HepG2 (cell line): ENCODE data around the gene NUP107. TPM values are rescaled to one million over a fixed set of nuclear protein-coding genes. Genes with fewer than 3 reads are reported as not detected.

Experiments
- ATAC-seq: fragments of 200-7000 bp; cut with Tn5 transposase; 3 replicates; pipeline ENCODE4 v1.9.1; 2020; ENCODE audit warnings: mild to moderate bottlenecking, moderate library complexity
- BruUV-seq: library from RNA; stranded (reverse); fragments of 400-500 nt; replicated peaks from 2 replicates; lab custom pipeline; 2021; lab: Mats Ljungman, UMichigan
- CTCF ChIA-PET: fragments of 300-600 bp; formaldehyde crosslinking; extraction: SDS; loops from one replicate; lab custom pipeline; 2021; ENCODE audit warnings: low total read pairs, inconsistent platforms, low intra/inter-chr PET ratio; lab: Yijun Ruan, JAX
- POLR2A ChIA-PET: fragments of 350-600 bp; sonication (Branson Sonifier 250); formaldehyde crosslinking; loops from one replicate; lab custom pipeline; 2020; ENCODE audit warnings: antibody characterized with exemption, inconsistent platforms; lab: Yijun Ruan, JAX
- DNase-seq: peaks from one replicate; pipeline ENCODE4 v3.0.0-alpha.2; 2015; ENCODE audit warnings: low spot score
- FAIRE-seq: peaks from 3 replicates; lab custom pipeline; 2011; peaks lifted over from hg19 to GRCh38; lab: Jason Lieb, UNC
- H2AFZ ChIP-seq: one replicate; pipeline ENCODE4 v1.6.1; 2011; ENCODE audit warnings: low read length, inconsistent platforms
- H3K27ac ChIP-seq: fragments of 300-600 bp; 3 replicates; pipeline ENCODE4 v1.8.0; 2011; ENCODE audit warnings: mixed run types, mild to moderate bottlenecking, mixed read lengths, low read length, inconsistent platforms; ENCODE audit not compliant: insufficient read depth; ENCODE audit errors: extremely low read length
- H3K27me3 ChIP-seq, 2 experiments: fragments of 200-600 bp in 1 of 2; 2 replicates in 1 of 2; 3 replicates in 1 of 2; pipeline versions ENCODE4 v1.6.0 to v1.8.0; 2011; ENCODE audit warnings: low read length in 2 of 2, mild to moderate bottlenecking in 2 of 2, moderate library complexity in 2 of 2, inconsistent platforms in 1 of 2; ENCODE audit not compliant: insufficient read depth in 2 of 2, control insufficient read depth in 1 of 2
- H3K36me3 ChIP-seq, 2 experiments: fragments of 200-600 bp in 1 of 2; replicated peaks in 1 of 2; 2 replicates in 1 of 2; 3 replicates in 1 of 2; pipeline versions ENCODE4 v1.5.1 to v1.8.0; 2011; ENCODE audit warnings: low read length in 2 of 2, inconsistent platforms in 1 of 2; ENCODE audit not compliant: insufficient read depth in 2 of 2, control insufficient read depth in 1 of 2
- H3K4me1 ChIP-seq: 2 replicates; pipeline ENCODE4 v1.5.1; 2012; ENCODE audit warnings: low read length, inconsistent platforms; ENCODE audit not compliant: insufficient read depth
- H3K4me2 ChIP-seq: 2 replicates; pipeline ENCODE4 v1.6.0; 2011; ENCODE audit warnings: low read depth, low read length, inconsistent platforms
- H3K4me3 ChIP-seq, 3 experiments: fragments of 200-600 bp in 1 of 3; sonication (generic), shearing (Covaris generic) in 1 of 3; replicated peaks in 1 of 3; 2 replicates each; pipeline ENCODE4 v1.5.1; 2011 to 2016; ENCODE audit warnings: low read length in 3 of 3, inconsistent platforms in 2 of 3, low read depth in 2 of 3, mild to moderate bottlenecking in 2 of 3, control low read depth in 1 of 3, mixed read lengths in 1 of 3; ENCODE audit not compliant: insufficient read depth in 1 of 3
- H3K79me2 ChIP-seq: one replicate; pipeline ENCODE4 v1.6.1; 2011; ENCODE audit warnings: low read length, inconsistent platforms; ENCODE audit not compliant: insufficient read depth
- H3K9ac ChIP-seq: 2 replicates; pipeline ENCODE4 v1.6.0; 2011; ENCODE audit warnings: mild to moderate bottlenecking, low read depth, low read length, inconsistent platforms; ENCODE audit not compliant: insufficient read depth
- H3K9me3 ChIP-seq: 2 replicates; pipeline ENCODE4 v1.5.1; 2012; ENCODE audit warnings: mild to moderate bottlenecking, low read length
- H4K20me1 ChIP-seq: 2 replicates; pipeline ENCODE4 v1.6.0; 2011; ENCODE audit warnings: inconsistent platforms, mild to moderate bottlenecking, low read length, moderate library complexity; ENCODE audit not compliant: insufficient read depth
- KMT2B ChIP-seq: IDR thresholded peaks from 2 replicates; pipeline ENCODE4 v1.6.1; 2016; ENCODE audit warnings: missing genetic modification reagents, missing compliant biosample characterization
- MED13 ChIP-seq: sonication (generic); formaldehyde crosslinking; IDR thresholded peaks from 2 replicates; pipeline ENCODE4 v1.5.0; 2020; ENCODE audit warnings: missing genetic modification reagents
- MXD4 ChIP-seq: IDR thresholded peaks from 2 replicates; pipeline ENCODE4 v1.6.1; 2016; ENCODE audit warnings: mild to moderate bottlenecking, missing biosample characterization, missing genetic modification reagents
- NFE2L1 ChIP-seq: sonication (generic); formaldehyde crosslinking; IDR thresholded peaks from 2 replicates; pipeline ENCODE4 v1.4.0; 2020; ENCODE audit warnings: missing genetic modification reagents, mild to moderate bottlenecking, borderline replicate concordance
- POLR2G ChIP-seq: fragments of 200-400 bp; formaldehyde crosslinking; IDR thresholded peaks from 2 replicates; pipeline ENCODE4 v1.6.1; 2018; ENCODE audit warnings: mild to moderate bottlenecking, low read depth, low read length, moderate library complexity
- SMAD3 ChIP-seq: sonication (generic); formaldehyde crosslinking; IDR thresholded peaks from 2 replicates; pipeline ENCODE4 v1.4.0; 2020; ENCODE audit warnings: missing genetic modification reagents
- ZMAT3 ChIP-seq: sonication (generic); formaldehyde crosslinking; conservative IDR thresholded peaks from 2 replicates; pipeline ENCODE4 v1.7.0; 2021; ENCODE audit warnings: missing genetic modification reagents
- ZNF260 ChIP-seq: sonication (generic); formaldehyde crosslinking; IDR thresholded peaks from 2 replicates; pipeline ENCODE4 v1.4.0; 2020; ENCODE audit warnings: missing genetic modification reagents, low read depth, mild to moderate bottlenecking, borderline replicate concordance
- ZNF275 ChIP-seq: sonication (generic); formaldehyde crosslinking; IDR thresholded peaks from 2 replicates; pipeline ENCODE4 v1.8.0; 2022; ENCODE audit warnings: missing genetic modification reagents, mild to moderate bottlenecking, inconsistent platforms, borderline replicate concordance
- ZSCAN9 ChIP-seq: IDR thresholded peaks from 2 replicates; pipeline ENCODE4 v1.6.1; 2016; ENCODE audit warnings: borderline replicate concordance
- WGBS: methylation state at CpG from one replicate; pipeline ENCODE4 v1.1.6; 2017; ENCODE audit warnings: low lambda C conversion rate; 5-methylcytosine and 5-hydroxymethylcytosine counted together
- in situ Hi-C: cut with HindIII; loops from 2 replicates; pipeline ENCODE4 v1.10.0; 2017; ENCODE audit warnings: low pct_unique_long_range_greater_than_20kb; ENCODE audit not compliant: extremely low pct_ligation_motif_present
- intact Hi-C: fragments of 100-400 bp; cut with micrococcal nuclease; formaldehyde crosslinking; loops from one replicate; pipeline ENCODE4 v1.10.0; 2022; ENCODE audit not compliant: unreplicated experiment
- polyA plus RNA-seq, 8 experiments: library from polyadenylated mRNA; depleted of rRNA in 3 of 8; stranded (reverse) in 7 of 8; unstranded in 1 of 8; fragments of >200 nt; fragmentation: Illumina TruSeq in 4 of 8; extraction: Trizol in 4 of 8; gene quantifications; 2 replicates each; pipeline versions ENCODE4 v1.2.1 to v1.2.3, GENCODE V29; 2011 to 2016; ENCODE audit warnings: low read depth in 4 of 8, missing spikeins in 1 of 8, mixed read lengths in 1 of 8; ENCODE audit not compliant: insufficient read depth in 1 of 8
- total RNA-seq, 5 experiments: library from RNA; depleted of rRNA; stranded (reverse); fragments of >200 nt; fragmentation: Illumina TruSeq; extraction: Trizol; gene quantifications; 2 replicates each; pipeline ENCODE4 v1.2.3, GENCODE V29; 2016; ENCODE audit warnings: low read depth in 1 of 5

NUP107 gene
- total and polyA plus RNA-seq, 2 of the 13 experiments (the other 11 are each of a cell fraction or from before 2014, with no cell fraction given): 54.7 to 100 TPM

- 97% methylated on average over 7 of the region's 7 CpGs for WGBS
- BruUV-seq: TSS peak; percentile 15
- in situ Hi-C loops: no loop called here
These were observed 74.1 kb downstream of the NUP107 start for GRCh38 chr12:68760806-68761441.

GRCh38 chr12:68761442-68761812, 74.6 kb downstream of the NUP107 start:
- no peaks in the 10 kb centered on the region for H3K9me3 ChIP-seq
- intact Hi-C loops: no loop called here
- no peak overlapping the region for H3K27ac ChIP-seq
- in situ Hi-C loops: no loop called here
- no peak for DNase-seq
- TF ChIP-seq KMT2B (CRISPR knock-in tag) (no peak), ZNF275 (CRISPR knock-in tag) (no peak), POLR2G (0 out of 2 replicates have a peak, but pooled peaks have one; percentile 29), ZSCAN9 (CRISPR knock-in tag) (no peak), MED13 (CRISPR knock-in tag) (no peak), NFE2L1 (CRISPR knock-in tag) (no peak), ZMAT3 (CRISPR knock-in tag) (no peak), MXD4 (no peak), SMAD3 (no peak)
- no peak overlapping the region for H2AFZ ChIP-seq
- no TSS peak for BruUV-seq
- ChIA-PET POLR2A (interaction anchor here (1.7 kb wide), 1 partner anchor 26 kb away, joined by 4 read pairs; no protein-coding TSS in a partner anchor), CTCF (no interaction called here)
- no peak overlapping the region for H3K9ac ChIP-seq
- H4K20me1 ChIP-seq: no peaks in the 10 kb centered on the region
- peaks cover 5 to 34% of the 10 kb centered on the region in 2 experiments for H3K36me3 ChIP-seq
- no peak overlapping the region for H3K4me3 ChIP-seq
- peak; percentile 57 for ATAC-seq
- H3K4me2 ChIP-seq: no peak overlapping the region
- no peaks in the 10 kb centered on the region for H3K27me3 ChIP-seq
- 98% methylated on average over 3 of the region's 3 CpGs for WGBS
- H3K79me2 ChIP-seq: no peaks in the 10 kb centered on the region
- peaks cover 10% of the 10 kb centered on the region for H3K4me1 ChIP-seq
- no peak for FAIRE-seq

More at GRCh38 chr12:68760806-68761441, 74.1 kb downstream of the NUP107 start:
- FAIRE-seq (no peak), ATAC-seq (no peak), DNase-seq (no peak)
- POLR2A ChIA-PET: interaction anchor here (1.4 kb wide), 1 partner anchor 48 kb away, joined by 3 read pairs; no protein-coding TSS in a partner anchor
- H3K36me3 ChIP-seq: peaks cover 5 to 34% of the 10 kb centered on the region in 2 experiments
- no peaks in the 10 kb centered on the region for H3K9me3 ChIP-seq
- H3K27ac ChIP-seq: no peak overlapping the region
- H3K79me2 ChIP-seq: no peaks in the 10 kb centered on the region
- H3K4me2 ChIP-seq: no peak overlapping the region
- no peak for TF ChIP-seq ZNF260
- peak; percentile 44; the same call in 1 of the 2 replicates for TF ChIP-seq POLR2G
- intact Hi-C loops: no loop called here
- no peak overlapping the region for H3K9ac ChIP-seq
- CTCF ChIA-PET: no interaction called here
- H4K20me1 ChIP-seq: no peaks in the 10 kb centered on the region
- H2AFZ ChIP-seq: no peak overlapping the region
- H3K27me3 ChIP-seq: no peaks in the 10 kb centered on the region
- H3K4me3 ChIP-seq: no peak overlapping the region
- peaks cover 10% of the 10 kb centered on the region for H3K4me1 ChIP-seq
